ENCODE data around the gene MEPCE. TPM values are rescaled to one million over a fixed set of nuclear protein-coding genes. Genes with fewer than 3 reads are reported as not detected.

Gene MEPCE
- total RNA-seq, 1 donor from 2014 or later = 38.5 TPM

DNA sequence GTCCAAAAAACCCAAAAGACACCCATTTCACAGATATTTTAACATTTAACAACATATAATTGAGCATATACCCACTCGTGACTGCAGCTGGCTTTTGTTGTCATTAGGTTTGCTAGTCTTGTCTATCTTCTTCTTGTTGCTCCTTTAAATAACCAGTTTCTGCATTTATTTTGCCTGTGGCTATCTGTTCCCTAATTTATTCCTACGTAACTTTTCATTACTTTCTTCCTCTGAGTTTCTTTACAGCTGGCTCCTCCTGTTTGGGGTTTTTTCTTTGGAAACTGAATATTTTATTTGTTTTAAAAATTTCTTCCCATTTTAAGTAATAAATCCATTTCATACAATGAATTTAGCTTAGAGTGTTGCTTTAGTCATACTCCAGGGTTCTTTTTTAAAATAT lies 41.9 kb upstream of the MEPCE start:
- Mint-ChIP-seq H3K4me1 (no peaks in the 10 kb centered on the region), H3K4me3 (no peak overlapping the region), H3K9me3 (no peaks in the 10 kb centered on the region), H3K36me3 (no peaks in the 10 kb centered on the region), H3K27me3 (ENCODE audit: low read depth) (peaks cover 5% of the 10 kb centered on the region), H3K27ac (no peak overlapping the region)
- DNase-seq (ENCODE audit: low spot score in 2 of 2, unreplicated experiment in 2 of 2) = no peak
- no peak for TF ChIP-seq CTCF (IDR thresholded peaks at IDR 0.05; ENCODE audit: unreplicated experiment)

GRCh38 chr7:100389437-100390088 lies 40.1 kb upstream of the MEPCE start:
- no peaks in the 10 kb centered on the region for H3K9me3 Mint-ChIP-seq
- no peak overlapping the region for H3K27ac Mint-ChIP-seq
- H3K36me3 Mint-ChIP-seq = no peaks in the 10 kb centered on the region
- no peaks in the 10 kb centered on the region for H3K4me1 Mint-ChIP-seq
- peaks cover 4% of the 10 kb centered on the region for H3K27me3 Mint-ChIP-seq (ENCODE audit: low read depth)
- H3K4me3 Mint-ChIP-seq = no peak overlapping the region
- DNase-seq (ENCODE audit: low spot score in 2 of 2, unreplicated experiment in 2 of 2) = no peak
- no peak for TF ChIP-seq CTCF (IDR thresholded peaks at IDR 0.05; ENCODE audit: unreplicated experiment)

DNA sequence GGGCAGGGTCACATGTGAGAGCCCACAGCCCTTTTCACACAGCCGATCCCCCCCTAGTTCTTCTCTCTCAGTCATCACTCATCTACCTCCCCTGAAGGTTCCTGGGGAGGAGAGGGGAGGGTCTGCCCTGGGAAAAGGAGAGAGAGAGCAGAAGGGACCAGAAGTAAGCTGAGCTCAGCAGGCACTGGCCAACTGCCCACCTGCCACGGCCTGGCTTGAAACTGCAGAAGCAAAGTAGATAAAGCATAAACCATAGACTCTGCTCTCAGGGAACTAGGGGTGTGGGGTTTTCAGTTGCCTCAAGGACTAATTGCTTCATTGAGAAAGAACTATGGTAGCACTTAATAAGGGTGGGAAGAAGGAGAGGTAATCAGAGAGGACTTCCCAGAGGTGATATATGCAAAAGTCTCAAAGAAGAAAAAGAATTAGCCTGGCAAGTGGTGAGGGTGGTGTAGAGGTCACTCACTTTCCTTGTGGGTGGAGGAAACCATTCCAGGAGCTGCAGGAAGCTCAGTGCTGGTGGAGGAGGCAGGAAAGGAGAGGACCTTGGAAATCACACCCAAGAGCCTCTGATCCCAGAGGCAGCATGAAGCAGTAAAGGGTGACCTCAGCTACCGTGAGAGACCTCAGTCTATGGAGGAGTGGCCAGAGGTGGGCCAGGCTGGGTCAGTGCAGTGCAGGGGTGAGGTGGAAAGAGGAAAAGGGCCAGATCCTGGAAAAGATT lies 39.2 kb upstream of the MEPCE start:
- Mint-ChIP-seq H3K36me3 (no peaks in the 10 kb centered on the region), H3K27ac (no peak overlapping the region), H3K4me3 (no peak overlapping the region), H3K4me1 (no peaks in the 10 kb centered on the region), H3K27me3 (ENCODE audit: low read depth) (peaks cover 4% of the 10 kb centered on the region), H3K9me3 (no peaks in the 10 kb centered on the region)
- TF ChIP-seq CTCF (IDR thresholded peaks at IDR 0.05; ENCODE audit: unreplicated experiment) = no peak
- DNase-seq (ENCODE audit: low spot score in 2 of 2, unreplicated experiment in 2 of 2) = no peak

DNA sequence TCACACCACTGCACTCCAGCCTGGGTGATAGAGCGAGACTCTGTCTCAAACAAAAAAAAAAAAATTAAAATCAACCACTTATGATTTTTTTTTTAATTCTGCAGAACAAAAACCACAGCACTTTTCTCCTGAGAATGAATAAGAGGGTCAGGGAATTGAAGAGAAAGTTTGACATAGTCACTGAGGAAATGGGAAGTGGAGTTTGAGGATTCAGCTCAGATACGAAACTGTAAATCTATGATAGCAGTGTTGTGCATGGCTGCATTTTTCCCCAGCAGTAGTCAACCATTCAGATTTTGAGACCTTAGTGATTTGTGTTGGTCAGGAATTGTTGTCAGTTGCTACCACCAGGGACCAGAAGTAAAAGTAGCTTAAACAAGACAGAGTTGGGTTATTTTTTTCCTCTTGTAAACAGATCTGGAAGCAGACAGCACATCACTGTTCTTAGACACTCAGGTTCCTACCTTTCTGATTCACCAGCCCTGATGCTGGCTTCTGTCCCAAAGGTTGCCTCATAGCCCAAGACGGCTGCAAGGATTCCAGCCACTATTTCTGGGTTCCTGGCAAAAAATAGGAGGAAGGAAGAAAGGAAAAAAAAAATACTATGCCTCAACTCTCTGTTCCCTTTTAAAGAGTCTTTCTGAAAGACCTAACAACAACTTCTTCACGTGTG lies 36.3 kb upstream of the MEPCE start:
- H3K4me3 Mint-ChIP-seq = no peak overlapping the region
- H3K4me1 Mint-ChIP-seq = peaks cover under 1% of the 10 kb centered on the region
- H3K9me3 Mint-ChIP-seq = no peaks in the 10 kb centered on the region
- peaks cover 14% of the 10 kb centered on the region for H3K27me3 Mint-ChIP-seq (ENCODE audit: low read depth)
- TF ChIP-seq CTCF (IDR thresholded peaks at IDR 0.05; ENCODE audit: unreplicated experiment) = no peak
- DNase-seq (ENCODE audit: low spot score in 2 of 2, unreplicated experiment in 2 of 2) = no peak
- H3K27ac Mint-ChIP-seq = no peak overlapping the region
- H3K36me3 Mint-ChIP-seq = no peaks in the 10 kb centered on the region

DNA sequence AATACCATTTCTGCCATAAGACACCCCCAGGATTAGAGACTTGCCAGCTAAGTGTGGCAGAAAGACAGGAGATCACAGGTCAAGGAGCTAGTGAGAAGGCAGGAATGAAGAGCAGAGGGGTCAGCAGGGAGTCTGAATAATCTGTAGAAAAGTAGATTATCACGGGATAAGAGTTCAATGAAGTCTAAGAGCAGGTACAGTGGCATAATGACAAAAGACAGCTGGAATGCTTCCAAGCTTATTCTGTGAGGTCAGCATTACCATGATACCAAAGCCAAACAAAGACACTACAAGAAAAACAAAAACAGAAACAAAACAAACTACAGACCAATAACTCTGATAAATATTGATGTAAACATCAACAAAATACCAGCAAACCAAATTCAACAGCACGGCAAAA lies 35.6 kb upstream of the MEPCE start:
- DNase-seq (ENCODE audit: low spot score in 2 of 2, unreplicated experiment in 2 of 2) = no peak
- H3K27ac Mint-ChIP-seq = no peak overlapping the region
- peaks cover 17% of the 10 kb centered on the region for H3K27me3 Mint-ChIP-seq (ENCODE audit: low read depth)
- no peak overlapping the region for H3K4me3 Mint-ChIP-seq
- no peak for TF ChIP-seq CTCF (IDR thresholded peaks at IDR 0.05; ENCODE audit: unreplicated experiment)
- no peaks in the 10 kb centered on the region for H3K9me3 Mint-ChIP-seq
- H3K36me3 Mint-ChIP-seq = no peaks in the 10 kb centered on the region
- peaks cover 2% of the 10 kb centered on the region for H3K4me1 Mint-ChIP-seq

Measured in mesothelial cell of epicardium (in vitro differentiated cells).